ENCODE results near the gene SKA1. TPM values are rescaled to one million over a fixed set of nuclear protein-coding genes. Genes with fewer than 3 reads are reported as not detected.
"Not testable (repeated sequence)": the region's sequence is repeated elsewhere in the genome, so short reads cannot be mapped to it uniquely, and the experiment has no call there.

Gene SKA1
- total RNA-seq, 1 experiment from 2014 or later = 32.6 TPM

DNA sequence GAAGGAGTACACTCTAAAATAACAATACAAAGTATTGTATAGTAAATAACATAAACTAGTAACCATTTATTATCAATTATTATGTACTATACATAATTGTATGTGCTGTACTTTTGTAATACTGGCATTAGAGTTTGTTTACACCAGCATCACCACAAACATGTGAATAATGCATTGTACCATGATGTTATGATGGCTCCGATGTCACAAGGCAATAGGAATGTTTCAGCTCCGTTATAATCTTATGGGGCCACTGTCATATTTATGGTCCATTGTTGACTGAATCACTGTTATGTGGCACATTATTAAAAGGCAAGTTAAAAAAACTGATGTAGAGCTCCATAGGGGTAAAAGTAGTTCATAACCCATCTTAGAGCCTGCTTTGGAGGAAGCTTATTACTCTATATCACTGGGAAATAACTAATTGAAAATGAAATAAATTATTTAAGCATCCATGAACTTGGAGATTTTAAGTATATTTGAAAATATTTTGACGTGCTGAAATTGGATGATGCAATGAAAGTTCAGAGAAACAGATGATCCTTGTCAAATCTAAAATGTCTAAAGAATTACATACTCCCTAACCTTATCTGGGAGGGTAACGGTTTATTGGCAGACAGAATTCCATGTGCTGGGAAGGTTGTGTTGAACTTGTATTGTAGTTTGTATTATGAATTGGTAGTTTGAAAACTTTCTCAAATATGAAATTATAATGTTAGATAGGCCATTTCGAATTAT, 2.4 kb downstream of the SKA1 start:
- in situ Hi-C loops (cut with HindIII; ENCODE audit: low sequenced_read_pairs) = loop anchor here (25.0 kb wide), 1 partner anchor 165 kb away; no protein-coding TSS in a partner anchor
- no peak for DNase-seq (ENCODE audit: low spot score)

DNA sequence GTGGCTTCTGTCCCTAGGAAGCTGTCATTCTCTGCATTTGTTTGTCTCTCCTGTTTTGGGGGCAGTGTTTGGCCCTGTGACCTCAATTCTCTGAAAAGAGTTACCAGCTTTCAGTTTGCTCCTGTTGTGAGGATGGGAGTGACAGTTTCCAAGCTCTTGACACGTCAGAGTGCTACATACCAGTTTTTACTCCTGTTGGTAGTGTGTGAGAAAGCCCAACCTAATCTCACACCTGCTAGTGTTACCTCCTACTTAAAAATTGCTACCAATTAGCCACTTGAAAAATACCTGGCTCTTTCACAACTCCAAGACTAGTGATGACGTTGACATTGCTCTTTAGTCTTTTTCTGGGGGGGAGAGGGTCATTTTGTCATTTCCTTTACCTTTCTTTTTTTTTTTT, 14.1 kb downstream of the SKA1 start:
- no peak for DNase-seq (ENCODE audit: low spot score)
- in situ Hi-C loops (cut with HindIII; ENCODE audit: low sequenced_read_pairs) = loop anchor here (25.0 kb wide), 1 partner anchor 177 kb away; no protein-coding TSS in a partner anchor

DNA sequence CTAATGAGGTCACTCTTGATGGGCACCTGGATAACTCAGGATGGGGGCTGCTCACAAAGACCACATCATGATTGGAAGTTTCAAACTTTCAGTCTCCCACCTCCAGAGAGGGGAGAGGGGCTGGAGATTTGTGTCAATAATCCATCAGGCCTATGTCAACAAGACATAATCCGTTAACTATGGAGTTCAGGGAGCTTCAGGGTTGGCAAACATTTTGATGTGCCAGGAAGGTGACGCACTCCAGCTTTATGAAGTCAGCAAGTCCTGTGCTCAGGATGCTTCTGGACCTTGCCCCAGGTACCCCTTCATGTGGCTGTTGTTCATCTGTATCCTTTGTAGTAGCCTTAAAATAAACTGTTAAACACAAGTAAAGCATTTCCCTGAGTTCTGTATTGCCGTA, 19.0 kb downstream of the SKA1 start:
- in situ Hi-C loops (cut with HindIII; ENCODE audit: low sequenced_read_pairs) = loop anchor here (25.0 kb wide), 1 partner anchor 182 kb away; no protein-coding TSS in a partner anchor
- no peak for DNase-seq (ENCODE audit: low spot score)

DNA sequence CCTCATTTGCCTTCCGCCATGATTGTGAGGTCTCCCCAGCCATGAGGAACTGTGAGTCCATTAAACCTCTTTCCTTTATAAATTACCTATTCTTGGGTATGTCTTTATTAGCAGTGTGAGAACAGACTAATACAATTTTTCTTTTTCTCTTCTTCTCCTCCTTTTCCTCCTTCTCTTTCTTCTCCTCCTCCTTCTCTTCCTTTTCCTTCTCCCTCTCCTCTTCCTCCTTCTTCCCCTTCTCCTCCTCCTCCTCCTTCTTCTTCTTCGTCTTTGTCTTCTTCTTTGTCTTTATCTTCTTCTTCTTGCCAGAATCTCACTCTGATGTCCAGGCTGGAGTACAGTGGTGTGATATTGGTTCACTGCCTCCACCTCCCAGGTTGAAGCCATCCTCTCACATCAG, 20.2 kb downstream of the SKA1 start:
- no peak for DNase-seq (ENCODE audit: low spot score)
- in situ Hi-C loops (cut with HindIII; ENCODE audit: low sequenced_read_pairs) = loop anchor here (25.0 kb wide), 1 partner anchor 183 kb away; no protein-coding TSS in a partner anchor

DNA sequence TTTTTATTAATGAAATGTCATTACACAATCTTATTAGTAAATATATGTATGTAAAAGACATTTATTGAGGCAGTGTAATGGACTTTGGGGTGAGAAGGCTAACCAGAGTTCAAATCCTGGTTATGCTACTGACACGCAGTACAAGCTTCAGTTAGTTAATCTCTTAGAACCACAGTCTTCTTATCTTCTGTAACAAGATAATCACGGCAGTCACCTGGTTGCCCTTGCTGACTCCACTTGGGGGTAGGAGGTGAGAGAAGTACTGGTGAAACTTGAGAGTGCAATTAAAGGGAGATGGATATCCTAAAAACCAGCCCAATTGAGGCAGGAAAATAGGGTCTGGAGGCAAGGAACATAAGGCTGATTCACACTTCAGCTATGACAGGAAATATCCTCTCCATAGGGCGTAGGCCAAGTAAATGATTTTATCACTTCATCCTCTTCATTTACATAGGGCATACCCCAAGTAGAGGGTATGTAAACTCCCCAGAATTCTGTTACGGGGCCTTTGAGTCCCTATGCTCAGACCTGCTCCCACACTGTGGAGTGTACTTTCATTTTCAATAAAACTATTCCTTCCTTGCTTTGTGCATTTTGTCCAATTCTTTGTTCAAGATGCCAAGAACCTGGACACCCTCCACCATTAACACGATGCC, 21.3 kb downstream of the SKA1 start:
- no peak for DNase-seq (ENCODE audit: low spot score)
- in situ Hi-C loops (cut with HindIII; ENCODE audit: low sequenced_read_pairs) = loop anchor here (25.0 kb wide), 1 partner anchor 184 kb away; no protein-coding TSS in a partner anchor

DNA sequence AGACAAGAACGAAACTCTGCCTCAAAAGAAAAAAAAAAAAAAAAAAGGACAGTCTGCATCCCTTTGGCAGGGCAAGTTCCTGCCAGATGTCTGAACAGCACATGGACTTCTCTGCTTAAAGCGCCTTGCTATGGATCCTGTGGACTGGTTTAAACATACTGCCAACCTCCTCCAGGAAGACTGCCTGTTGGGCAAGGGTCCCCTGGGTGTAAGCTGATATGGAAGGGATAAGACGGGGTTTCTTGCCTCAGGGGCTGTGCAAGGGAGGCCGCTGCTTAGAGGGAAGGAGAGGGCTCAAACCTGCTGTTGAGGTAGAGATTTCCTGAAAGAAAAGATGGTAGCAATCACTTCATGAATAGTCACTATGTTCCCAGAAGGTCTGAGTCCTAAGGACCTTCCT, 22.2 kb downstream of the SKA1 start:
- in situ Hi-C loops (cut with HindIII; ENCODE audit: low sequenced_read_pairs) = loop anchor here (25.0 kb wide), 1 partner anchor 185 kb away; no protein-coding TSS in a partner anchor
- DNase-seq (ENCODE audit: low spot score) = no peak

DNA sequence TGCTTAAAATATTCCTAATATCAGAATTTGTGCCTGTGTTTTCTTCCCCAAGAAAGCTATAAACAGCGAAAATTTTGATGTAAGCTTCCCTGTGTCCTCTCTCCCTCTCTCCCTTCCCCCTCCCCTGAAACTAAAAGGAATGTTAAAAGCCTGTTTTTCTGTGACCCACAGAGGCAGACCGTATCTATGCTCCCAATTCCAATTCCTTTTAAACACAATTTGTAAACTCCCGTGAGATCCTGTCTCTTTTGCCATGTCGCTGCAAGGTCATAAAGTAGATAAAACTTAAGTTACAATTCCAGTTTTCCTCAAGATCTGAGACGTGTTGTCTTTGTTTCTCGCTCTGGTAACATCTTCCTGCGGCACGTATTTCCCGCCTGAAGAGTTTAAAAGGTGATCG, 23.3 kb downstream of the SKA1 start:
- DNase-seq (ENCODE audit: low spot score) = no peak
- in situ Hi-C loops (cut with HindIII; ENCODE audit: low sequenced_read_pairs) = loop anchor here (25.0 kb wide), 1 partner anchor 186 kb away; no protein-coding TSS in a partner anchor

DNA sequence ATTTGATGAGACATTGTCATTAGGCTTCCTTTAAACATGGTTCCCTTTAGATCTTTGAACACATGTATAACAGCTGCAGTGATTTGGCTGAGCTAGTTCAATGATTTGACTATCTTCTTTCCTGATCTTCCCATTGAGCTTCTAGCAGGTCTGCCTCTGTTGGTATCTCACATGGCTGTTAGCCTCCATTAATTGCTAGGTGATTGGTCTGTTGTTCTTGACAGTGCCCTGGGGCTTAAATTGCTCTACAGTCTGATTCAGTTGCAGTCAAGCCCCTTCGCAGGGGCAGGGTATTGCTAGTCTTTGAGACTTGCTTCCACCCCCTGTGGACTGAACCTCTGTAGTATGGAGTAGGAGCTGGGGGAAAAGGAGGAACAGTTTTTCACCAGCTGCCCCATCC, 24.1 kb downstream of the SKA1 start:
- in situ Hi-C loops (cut with HindIII; ENCODE audit: low sequenced_read_pairs) = loop anchor here (25.0 kb wide), 1 partner anchor 187 kb away; no protein-coding TSS in a partner anchor
- no peak for DNase-seq (ENCODE audit: low spot score)

DNA sequence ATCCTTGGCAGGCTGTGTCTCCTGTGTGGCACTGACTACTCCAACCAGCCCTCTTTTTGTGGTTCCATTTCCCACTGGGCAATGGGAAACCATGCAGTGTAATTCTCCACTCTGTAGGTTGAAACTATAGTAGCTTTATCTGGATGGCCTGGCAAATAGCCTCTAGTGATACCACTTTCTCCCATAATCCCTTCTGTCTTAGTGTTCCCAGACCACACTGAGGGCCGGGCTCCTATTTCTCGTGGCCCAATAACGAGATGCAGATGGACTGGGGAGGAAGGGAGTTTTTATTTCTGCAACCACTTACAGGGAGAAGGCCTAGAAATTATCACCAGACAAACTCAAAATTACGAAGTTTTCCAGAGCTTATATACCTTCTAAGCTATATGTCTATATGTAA, 24.7 kb downstream of the SKA1 start:
- in situ Hi-C loops (cut with HindIII; ENCODE audit: low sequenced_read_pairs) = loop anchor here (25.0 kb wide), 1 partner anchor 187 kb away; no protein-coding TSS in a partner anchor
- DNase-seq (ENCODE audit: low spot score) = no peak

DNA sequence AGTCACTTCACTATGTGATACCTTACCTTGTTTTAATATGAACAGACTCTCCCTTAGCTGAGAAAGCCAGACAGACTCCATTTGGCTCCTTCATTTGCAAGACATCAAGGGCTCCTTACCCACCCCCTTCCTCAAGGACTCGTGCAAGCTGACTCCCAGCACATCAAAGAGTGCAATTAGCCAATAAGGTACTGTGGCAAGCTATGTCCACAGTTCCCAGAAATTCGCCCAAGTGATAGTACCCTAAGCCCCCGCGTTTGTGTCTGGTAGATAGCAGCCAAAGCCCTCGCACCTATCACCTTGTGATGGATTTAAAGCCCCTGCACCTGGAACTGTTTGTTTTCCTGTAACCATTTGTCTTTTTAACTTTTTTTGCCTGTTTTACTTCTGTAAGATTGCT, 25.6 kb downstream of the SKA1 start:
- in situ Hi-C loops (cut with HindIII; ENCODE audit: low sequenced_read_pairs); DNase-seq (ENCODE audit: low spot score): not testable (repeated sequence)

DNA sequence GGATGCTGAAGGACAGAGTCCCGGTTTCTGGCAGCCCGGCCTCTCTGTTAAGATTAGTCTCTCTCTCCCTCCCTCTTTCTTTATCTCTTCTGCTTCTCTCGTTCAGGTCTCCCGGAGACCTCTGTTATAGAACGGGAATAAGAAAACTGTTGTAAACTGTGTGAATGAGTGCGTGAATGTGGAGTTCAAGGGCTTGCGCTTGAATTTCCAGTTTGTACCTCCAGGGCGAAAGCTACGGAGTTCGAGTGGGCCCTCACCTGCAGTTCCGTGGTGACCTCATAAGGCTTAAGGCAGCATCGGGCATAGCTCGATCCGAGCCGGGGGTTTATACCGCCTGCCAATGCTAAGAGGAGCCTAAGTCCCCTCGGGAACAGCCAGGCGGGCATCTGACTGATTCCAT, 26.4 kb downstream of the SKA1 start:
- DNase-seq (ENCODE audit: low spot score) = no peak
- in situ Hi-C loops (cut with HindIII; ENCODE audit: low sequenced_read_pairs) = no loop called here

DNA sequence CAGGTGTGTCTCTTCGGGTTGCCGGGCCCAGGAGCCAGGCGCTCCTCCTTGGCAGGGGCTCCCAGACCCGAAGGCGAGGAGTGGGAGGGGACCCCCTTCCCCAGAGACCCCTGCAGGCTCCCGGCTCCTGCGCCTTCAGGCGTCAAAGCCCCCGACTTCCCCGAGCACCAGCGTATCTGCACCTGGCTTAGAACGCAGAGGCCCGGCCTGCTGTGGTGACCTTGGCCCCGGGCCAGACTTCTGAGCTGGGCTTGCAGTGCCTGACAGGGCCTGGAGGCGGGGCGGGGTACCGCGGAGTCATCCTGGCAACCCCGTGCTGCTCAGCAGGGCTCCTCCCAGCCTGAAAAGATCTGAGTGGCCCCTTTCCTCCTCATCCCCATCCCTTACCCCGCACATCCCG, 27.0 kb downstream of the SKA1 start:
- in situ Hi-C loops (cut with HindIII; ENCODE audit: low sequenced_read_pairs) = no loop called here
- DNase-seq (ENCODE audit: low spot score) = no peak

DNA sequence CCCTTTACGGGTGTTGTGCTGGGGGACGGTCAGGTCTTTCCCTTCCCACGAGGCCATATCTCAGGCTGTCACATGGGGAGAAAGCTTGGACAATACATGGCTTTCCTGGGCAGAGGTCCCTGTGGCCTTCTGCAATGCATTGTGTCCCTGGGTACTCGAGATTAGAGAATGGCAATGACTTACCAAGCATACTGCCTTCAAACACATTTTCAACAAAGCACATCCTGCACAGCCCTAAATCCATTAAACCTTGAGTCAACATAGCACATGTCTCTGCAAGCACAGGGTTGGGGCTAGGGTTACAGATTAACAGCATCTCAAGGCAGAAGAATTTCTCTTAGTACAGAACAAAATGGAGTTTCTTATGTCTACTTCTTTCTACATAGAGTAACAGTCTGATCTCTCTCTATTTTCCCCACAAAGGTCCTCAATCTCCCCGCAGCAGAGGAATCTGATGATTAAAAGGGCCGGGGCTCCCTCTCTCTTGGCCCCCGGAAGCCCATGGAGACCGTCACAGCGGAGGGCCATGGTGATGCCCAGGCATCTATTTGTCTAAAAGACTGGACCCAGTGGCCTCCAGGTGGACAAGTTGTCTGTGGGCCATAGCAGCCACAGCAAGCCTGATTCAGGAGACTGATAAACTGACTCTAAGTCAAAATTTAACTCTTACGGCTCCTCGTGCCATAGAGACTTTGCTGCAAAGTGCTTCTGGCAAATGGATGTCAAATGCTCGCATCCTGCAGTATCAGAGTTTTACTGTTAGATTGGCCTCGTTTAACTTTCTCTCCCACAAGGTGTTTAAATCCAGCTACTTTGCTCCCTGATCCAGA, 30.1 kb downstream of the SKA1 start:
- DNase-seq (ENCODE audit: low spot score); in situ Hi-C loops (cut with HindIII; ENCODE audit: low sequenced_read_pairs): not testable (repeated sequence)

DNA sequence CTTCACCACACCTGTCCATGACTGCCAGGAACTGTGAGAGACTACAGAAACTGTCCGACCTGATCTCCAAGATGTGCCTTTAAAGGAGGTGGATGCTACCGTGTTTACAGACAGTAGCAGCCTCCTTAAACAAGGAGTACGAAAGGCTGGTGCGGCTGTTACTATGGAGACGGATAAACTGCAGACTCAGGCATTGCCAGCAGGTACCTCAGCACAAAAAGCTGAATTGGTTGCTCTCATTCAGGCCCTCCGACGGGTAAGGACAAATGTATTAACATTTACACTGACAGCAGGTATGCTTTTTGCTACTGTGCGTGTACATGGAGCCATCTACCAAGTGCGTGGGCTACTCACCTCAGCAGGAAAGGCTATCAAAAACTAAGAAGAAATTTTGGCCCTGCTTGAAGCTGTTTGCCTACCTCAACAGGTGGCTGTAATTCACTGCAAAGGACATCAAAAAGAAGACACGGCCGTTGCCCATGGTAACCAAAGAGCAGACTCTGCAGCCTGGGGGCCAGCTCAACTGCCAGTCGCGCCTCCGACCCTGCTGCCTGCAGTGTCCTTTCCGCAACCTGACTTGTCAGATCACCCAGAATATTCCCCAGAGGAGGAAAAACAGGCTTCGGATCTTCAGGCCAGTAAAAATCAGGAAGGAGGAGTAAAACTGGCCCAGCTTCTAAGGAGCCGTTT, 30.9 kb downstream of the SKA1 start:
- DNase-seq (ENCODE audit: low spot score) = no peak
- in situ Hi-C loops (cut with HindIII; ENCODE audit: low sequenced_read_pairs) = no loop called here

DNA sequence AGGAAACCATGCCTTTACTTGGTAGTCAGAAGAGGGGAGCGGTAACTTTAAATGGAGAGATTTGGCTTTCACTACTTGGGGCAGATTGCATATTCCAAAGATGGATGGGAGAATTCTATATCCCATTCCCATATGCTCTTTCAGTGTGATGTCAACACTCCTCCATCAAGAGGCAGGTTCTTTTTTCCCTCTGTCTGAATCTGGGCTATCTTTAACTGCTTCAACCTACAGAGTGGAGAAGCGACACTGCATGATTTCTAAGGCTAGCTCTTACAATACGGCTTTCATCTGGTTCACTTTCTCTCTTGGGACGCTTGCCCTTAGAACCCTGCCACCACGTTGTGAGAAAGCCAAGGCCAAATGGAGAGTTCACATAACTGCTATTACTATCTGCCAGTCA, 34.4 kb downstream of the SKA1 start:
- in situ Hi-C loops (cut with HindIII; ENCODE audit: low sequenced_read_pairs) = no loop called here
- DNase-seq (ENCODE audit: low spot score) = no peak

DNA sequence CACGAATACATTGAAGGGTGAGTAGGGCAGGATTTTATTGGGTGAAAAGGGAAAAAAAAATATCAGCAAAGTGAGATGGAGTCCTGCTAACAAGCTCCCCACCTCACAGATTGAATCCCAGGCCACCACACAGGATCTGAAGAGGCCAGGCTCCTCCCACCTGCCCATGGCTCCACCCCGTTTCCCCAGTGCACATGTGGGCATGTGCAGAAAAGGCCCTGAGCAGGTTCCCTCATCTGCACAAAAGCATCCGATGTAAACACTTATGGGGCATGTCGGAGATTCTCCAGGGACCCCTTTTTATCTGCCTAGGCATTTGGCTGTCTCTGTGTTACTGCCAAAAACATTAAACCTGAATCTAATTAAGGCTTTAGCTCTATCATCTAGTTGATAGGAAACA, 35.2 kb downstream of the SKA1 start:
- DNase-seq (ENCODE audit: low spot score) = no peak
- in situ Hi-C loops (cut with HindIII; ENCODE audit: low sequenced_read_pairs) = no loop called here

DNA sequence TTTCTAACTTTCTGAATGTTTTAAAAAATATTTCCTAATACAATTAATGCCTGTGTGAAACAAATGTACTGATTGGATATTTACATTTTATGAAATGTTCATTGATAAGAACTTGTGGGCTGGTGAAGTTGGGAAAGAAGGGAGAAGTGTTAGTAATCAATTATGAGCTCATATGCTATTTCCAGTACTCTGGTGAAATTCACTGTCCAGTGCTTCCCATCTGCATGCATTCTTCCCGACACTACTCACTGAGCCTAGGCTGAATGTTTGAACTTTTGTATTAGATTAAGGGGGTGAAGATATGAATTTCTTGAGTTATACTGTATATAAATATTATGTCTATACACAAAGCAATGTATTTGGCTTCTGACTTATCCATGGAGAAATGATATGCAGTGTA, 36.0 kb downstream of the SKA1 start:
- in situ Hi-C loops (cut with HindIII; ENCODE audit: low sequenced_read_pairs) = no loop called here
- no peak for DNase-seq (ENCODE audit: low spot score)

DNA sequence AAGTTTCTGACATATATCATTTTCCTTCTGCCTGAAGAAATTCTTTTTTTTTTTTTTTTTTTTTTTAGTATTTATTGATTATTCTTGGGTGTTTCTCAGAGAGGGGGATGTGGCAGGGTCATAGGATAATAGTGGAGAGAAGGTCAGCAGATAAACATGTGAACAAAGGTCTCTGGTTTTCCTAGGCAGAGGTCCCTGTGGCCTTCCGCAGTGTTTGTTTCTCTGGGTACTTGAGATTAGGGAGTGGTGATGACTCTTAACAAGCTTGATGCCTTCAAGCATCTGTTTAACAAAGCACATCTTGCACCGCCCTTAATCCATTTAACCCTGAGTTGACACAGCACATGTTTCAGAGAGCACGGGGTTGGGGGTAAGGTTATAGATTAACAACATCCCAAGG, 42.0 kb downstream of the SKA1 start:
- in situ Hi-C loops (cut with HindIII; ENCODE audit: low sequenced_read_pairs); DNase-seq (ENCODE audit: low spot score): not testable (repeated sequence)

DNA sequence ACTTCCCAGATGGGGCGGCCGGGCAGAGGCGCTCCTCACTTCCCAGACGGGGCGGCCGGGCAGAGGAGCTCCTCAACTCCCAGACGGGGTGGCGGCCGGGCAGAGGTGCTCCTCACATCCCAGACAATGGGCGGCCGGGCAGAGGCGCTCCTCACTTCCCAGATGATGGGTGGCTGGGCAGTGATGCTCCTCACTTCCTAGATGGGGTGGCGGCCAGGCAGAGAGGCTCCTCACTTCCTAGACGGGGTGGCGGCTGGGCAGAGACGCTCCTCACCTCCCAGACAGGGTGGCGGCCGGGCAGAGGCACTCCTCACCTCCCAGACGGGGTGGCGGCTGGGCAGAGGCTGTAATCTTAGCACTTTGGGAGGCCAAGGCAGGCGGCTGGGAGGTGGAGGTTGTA, 42.9 kb downstream of the SKA1 start:
- DNase-seq (ENCODE audit: low spot score); in situ Hi-C loops (cut with HindIII; ENCODE audit: low sequenced_read_pairs): not testable (repeated sequence)

All from G401 (cell line).